LoVo (cell line): ENCODE results near the gene TSKU.
A peak's percentile ranks its signal among the peaks of the same experiment; 100 is the strongest.
"Not testable (repeated sequence)": the region's sequence is repeated elsewhere in the genome, so short reads cannot be mapped to it uniquely, and the experiment has no call there.

Experiments
- DNase-seq: peaks from one replicate; pipeline ENCODE4 v3.0.0-alpha.2; 2016; ENCODE audit warnings: low spot score

The TSKU gene

DNA sequence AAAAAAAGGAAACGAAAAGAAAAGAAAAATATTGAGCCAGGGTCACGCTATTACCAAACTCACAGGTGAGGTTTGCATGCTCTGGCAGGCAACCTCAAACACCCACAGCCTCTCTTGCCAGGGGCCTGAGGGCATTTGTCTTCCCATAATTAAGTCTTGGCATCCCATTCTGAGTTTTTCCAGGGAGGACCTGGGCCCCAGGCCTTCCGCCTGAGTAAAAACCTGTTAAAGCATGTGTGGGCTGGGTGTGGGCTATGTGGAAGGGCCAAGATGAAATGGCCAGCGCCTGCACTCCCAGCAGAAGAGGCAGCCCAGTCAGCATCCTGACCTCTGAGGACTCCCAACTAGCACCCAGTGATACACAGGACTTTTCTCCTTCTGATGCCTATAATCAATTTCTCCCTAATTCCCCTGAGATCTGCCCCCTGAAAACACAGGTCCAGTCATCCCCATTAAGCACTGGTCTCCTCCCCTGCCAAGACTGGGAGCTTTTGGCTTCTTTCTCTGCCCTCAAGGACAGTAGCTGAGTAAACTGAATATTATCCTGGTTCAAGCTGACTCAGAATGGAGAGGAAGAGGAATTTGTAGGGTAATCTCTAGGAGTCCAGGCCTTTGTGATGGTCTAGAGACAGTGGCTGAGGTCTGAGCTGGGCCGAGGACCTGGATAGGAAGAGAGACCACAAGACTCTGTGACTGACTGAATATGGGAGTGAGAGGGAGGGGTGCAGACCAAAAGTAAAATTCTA is 42.0 kb downstream of the TSKU start:
- no peak for DNase-seq

DNA sequence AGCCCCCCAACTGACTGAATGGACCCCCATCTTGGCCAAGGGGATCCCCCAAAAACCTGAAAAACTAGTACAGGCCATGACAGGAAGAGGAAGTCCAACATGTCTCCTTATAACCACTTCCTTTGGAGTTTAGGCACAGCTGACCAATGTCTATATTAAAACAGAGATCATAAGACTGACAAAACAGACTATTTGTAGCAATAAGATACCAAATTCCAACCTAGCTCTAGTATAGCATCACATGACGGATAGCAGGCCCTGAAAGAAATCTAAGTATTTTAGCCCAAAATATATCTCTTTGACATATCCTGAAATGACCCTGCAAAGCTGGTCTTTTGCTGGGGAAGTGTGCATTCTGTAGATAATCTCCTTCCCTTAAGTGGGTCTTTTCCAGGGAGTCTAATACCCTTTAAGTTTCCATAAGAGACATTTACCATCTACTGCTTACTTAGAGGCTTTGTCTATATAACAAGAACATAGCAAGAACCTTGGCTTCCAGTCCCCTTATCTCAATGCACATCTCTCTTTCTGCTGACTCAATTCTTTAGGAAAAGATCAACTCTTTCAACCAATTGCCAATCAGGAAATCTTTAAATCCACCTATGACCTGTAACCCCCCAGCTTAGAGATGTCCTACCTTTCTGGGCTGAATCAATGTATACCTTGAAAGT is 42.7 kb downstream of the TSKU start:
- DNase-seq, result no peak

GRCh38 chr11:76826508-76826907 is 43.4 kb downstream of the TSKU start:
- DNase-seq, result not testable (repeated sequence)

GRCh38 chr11:76827005-76827404 is 43.8 kb downstream of the TSKU start:
- DNase-seq, result not testable (repeated sequence)

DNA sequence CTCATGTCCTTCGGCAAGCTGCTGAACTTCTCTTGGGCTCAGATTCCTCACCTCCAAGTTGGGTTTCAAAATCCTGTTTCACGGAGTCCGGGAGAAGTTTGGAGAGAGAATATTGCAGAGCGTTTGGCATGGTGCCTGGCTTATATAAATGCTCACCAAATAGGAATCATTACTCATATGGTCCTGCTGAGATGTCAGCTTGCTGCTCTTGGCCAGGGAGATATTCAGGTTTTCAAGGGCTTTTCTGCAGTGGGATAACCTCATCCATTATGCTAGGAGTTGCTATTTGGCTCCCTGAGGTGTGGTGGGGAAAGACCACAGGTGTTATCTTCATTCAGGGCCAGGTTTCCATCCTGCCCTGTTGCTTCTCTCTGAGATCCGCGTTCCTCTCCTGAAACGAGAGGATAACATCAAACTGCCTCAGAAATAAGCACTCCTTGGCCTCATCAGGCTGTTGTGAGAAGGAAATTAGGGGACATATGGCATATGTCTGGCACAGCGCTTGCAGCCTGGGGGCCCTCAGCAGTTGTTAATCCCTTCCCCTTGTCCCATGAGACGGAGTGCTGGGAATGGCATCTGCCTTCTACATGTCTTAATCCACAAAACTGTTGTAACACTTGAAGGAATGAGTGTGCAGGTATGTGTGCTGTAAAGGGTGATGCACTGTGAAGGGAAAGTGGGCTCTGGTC is 47.6 kb downstream of the TSKU start:
- DNase-seq, result no peak

GRCh38 chr11:76831686-76832310 is 48.6 kb downstream of the TSKU start:
- no peak for DNase-seq

DNA sequence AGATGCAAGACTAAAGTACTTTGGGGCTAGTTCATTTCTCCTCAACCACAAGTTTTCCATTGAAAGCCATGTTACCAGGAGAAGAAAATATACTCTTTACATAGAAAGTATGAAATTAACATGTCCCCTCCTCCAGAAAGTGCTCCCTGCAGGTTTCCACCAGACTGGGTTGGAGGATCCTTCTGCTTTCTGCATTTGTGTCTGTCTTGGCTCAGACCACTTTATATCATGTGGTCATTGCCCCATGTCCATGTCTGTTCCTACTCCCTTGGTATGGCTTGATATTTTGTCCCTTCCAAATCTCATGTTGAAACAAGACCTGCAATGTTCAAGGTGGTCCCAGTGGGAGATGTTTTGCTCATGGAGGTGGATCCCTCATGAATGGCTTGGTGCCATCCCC is 49.2 kb downstream of the TSKU start:
- DNase-seq, result no peak

DNA sequence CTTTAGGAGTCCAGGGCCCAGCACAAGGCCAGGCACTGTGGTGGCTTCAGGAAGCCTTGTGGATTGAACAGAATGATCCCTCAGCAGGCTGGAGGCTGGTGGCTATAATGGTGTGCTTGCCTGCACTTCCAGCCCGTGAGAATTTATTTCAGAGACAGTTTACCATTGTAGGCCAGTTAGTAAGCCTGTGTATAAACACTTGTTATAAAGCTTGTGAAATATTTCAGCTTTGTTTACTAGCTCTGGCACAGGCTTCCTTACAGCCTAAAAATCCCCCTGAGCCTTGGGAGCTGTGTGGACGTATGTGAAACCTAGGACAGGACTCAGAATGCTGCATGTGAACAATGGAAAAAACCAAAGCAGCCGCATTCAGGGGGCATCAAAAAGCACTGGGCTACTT is 51.0 kb downstream of the TSKU start:
- DNase-seq, result no peak

DNA sequence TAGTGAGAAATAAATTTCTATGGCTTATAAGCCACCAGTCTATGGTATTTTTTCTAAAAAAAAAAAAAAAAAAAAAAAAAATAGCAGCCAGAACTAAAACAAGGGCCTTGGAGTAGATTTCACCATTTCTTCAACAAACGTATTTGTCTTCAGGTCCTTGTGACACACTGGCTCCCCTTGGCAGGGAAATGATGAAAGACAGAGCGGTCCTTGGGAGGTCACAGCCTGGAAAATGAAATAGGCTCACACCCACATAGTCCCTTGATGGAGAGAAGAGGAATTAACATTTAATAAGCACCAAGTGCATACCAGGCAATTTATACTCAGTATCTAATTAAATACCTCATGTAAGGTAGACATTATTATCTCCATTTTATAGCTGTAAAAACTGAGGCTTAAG is 51.9 kb downstream of the TSKU start:
- no peak for DNase-seq

DNA sequence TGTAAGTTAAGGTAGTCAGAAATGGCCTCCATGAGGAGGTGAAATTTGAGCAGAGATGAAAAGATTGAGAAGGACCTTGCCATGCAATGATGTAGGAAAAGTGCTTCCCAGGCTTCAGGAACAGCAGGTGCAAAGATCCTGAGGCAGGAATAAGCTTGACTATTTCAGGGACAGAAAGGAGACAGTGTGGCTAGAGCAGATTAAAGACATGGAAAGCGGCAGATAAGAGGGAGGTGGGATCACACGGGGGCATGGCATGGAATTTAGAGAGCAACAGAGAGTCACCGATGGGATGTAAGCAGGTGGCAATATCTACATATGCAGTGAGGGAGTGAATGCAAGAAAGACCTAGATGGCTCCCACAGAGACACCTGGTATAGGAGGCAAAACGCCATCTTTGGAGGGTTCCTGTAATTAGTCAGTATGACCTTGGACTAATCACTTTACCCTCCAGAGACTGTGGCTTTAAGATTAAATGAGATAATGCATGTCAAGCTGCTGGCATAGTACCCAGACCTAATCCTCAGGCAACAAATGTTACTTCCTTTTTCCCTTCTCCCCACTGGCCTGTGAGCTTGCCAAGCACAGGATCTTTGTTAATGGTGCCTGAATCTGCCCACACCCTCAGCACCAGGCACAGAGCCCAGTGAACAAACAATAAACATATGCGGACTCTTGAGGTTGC is 52.9 kb downstream of the TSKU start:
- DNase-seq, result peak; percentile 34

- no peak for DNase-seq
Measured at GRCh38 chr11:76836613-76837291, 53.6 kb downstream of the TSKU start.

GRCh38 chr11:76837696-76838677 is 54.8 kb downstream of the TSKU start:
- no peak for DNase-seq

DNA sequence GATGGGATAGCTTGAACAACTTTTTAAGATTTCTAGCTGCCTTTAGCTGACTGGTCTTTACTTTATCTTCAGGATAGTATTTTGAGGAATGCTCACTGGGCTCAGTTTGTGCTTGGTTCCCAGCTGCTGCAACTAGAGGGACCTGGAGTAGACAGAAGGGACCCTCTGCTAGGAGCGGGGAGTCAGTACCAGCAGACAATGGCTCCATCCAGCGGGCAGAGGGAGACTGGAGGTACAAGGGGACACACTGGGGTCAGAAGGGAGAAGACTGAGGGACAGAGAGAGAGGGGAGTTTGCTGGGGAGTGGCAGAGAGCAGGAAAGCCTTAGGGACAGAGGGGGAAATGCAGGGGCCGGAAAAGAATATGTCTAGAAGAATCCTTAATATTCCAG is 55.5 kb downstream of the TSKU start:
- no peak for DNase-seq

DNA sequence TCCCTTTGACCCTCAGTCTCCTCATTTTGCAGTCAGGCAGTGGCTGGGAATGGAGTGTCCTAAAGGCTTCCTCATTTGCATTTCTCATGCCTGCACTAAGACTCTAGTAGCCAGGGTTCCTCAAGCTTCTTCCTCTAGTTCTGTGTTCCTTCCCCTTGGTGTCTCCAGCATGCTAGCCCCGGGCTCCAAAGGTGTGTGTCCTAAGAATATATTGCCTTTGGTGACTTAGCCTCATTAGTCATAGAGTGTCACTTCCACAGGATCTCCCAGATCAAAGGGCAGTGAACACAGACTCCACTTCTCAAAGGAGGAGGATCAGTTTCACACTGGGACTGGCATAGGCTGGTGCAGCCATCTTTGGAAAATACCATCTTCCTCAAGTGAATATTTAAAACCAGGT is 56.2 kb downstream of the TSKU start:
- peak; percentile 67 for DNase-seq

- DNase-seq, result no peak
Measured at GRCh38 chr11:76841923-76842452, 58.8 kb downstream of the TSKU start.

- no peak for DNase-seq
Measured at GRCh38 chr11:76843907-76844306, 60.8 kb downstream of the TSKU start.

- no peak for DNase-seq
Measured at GRCh38 chr11:76844511-76844910, 61.4 kb downstream of the TSKU start.

DNA sequence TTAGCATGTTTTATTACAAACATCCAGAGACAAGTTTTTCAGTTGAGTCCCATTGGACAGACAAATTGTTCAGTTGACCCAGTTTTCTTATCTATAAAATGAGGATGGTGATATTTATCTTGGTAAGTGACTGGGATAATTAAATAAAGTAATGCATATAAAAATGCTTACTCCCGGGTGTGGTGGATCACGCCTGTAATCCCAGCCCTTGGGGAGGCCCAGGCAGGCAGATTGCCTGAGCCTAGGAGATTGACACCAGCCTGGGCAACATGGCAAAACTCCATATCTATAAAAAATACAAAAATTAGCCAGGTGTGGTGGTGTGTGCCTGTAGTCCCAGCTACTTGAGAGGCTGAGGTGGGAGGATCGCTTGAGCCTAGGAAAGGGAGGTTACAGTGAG is 61.9 kb downstream of the TSKU start:
- no peak for DNase-seq

DNA sequence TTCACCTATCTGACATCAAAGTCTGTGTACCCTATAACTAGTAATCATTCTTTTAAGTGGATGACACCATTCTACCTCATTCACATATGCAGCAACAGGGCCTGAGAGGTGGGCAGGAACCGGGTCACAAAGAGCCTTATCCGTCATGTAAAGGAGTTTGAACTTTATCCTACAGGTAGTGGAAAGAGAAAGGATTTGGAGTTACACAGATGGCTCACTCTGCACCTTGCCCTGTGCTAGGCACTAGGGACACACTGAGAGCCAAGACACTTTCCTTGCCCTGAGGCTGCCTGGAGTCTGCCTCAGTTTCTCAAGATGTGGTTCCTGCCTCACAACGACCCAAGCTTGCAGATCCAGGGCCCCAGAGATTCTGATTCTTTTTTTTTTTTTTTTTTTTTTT is 63.3 kb downstream of the TSKU start:
- DNase-seq, result no peak
